NCI-H510A treated with DMSO at 0.1 percent for 48 hours (cell line): ENCODE data around the gene CCDC191.

Source experiments
- DNase-seq: peaks from one replicate; lab custom pipeline; 2025; lab: John Stamatoyannopoulos, UW

CCDC191 gene

DNA sequence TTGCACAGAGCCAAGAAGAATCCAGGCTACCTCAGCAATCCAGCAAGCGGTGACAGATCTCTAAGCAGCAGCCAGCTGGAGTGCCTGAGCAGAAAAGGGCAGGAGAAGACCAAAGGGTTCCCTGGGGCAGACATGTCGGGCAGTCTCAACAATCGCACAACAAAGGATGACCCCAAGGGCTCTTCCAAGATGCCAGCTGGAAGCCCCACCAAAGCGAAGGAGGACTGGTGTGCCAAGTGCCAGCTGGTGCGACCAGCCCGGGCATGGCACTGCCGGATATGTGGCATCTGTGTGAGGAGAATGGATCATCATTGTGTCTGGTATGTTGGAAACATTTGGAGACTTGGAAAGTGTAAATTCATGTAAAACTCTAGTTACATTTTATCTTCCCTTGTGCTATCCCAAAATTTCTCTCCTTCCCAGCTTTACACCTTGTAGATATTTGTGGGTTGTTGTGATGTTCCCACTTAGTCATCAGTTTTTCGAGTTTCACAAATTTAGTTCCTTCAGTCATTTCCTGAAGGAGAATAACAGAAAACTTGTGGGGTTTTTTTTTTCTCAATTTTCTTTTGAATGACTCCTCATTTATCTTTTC lies 102.1 kb downstream of the CCDC191 start:
- no peak for DNase-seq

GRCh38 chr3:113953677-113954076 lies 102.6 kb downstream of the CCDC191 start:
- DNase-seq = no peak

GRCh38 chr3:113952921-113953320 lies 103.4 kb downstream of the CCDC191 start:
- DNase-seq = no peak

GRCh38 chr3:113948015-113948917 lies 108.1 kb downstream of the CCDC191 start:
- DNase-seq = peak; percentile 22

- DNase-seq = peak; percentile 60
These were observed 108.8 kb downstream of the CCDC191 start, which contains the start of gene ZDHHC23 for GRCh38 chr3:113947372-113948014. Gene ZDHHC23 (plus strand): TSS chr3:113948013. CDS start chr3:113948803, 790 bp downstream.

DNA sequence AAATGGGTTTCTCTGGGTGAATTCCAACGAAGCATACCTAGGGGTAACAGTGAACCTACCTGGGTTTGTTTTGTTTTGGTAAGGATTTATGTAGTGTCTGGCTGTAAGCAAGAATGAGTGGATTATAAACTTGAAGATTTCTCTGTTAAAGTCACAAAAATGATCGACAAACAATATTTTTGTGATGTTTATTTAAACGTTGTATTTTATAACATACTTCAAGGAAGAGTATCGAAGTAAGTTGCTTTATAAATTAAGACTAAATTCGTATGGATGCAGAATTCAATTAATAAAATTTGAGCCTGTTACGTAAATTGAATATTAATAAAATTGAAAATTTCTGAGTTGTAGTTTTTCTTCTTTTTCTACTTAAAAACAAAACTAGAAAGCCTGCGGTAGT lies 109.5 kb downstream of the CCDC191 start:
- DNase-seq = no peak

DNA sequence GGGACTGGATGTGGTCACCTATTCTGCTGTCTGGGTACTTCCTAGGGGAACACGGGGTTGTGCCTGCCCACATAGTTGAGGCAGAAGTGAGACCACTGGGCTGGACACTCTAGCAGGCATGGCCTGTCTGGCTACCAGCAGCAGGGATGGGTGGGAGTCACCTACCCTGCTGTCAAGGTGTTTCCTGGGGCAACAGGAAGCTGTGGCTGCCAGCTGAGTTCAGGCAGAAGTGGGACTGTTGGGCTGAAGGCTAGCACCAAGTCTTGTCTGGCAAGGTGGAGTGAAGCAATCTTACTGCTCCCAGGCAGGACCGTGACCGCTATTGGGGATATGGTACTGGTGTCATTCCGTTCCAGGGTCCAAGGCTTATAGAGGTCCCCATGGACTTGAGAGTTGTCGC lies 128.8 kb downstream of the CCDC191 start:
- DNase-seq = no peak

DNA sequence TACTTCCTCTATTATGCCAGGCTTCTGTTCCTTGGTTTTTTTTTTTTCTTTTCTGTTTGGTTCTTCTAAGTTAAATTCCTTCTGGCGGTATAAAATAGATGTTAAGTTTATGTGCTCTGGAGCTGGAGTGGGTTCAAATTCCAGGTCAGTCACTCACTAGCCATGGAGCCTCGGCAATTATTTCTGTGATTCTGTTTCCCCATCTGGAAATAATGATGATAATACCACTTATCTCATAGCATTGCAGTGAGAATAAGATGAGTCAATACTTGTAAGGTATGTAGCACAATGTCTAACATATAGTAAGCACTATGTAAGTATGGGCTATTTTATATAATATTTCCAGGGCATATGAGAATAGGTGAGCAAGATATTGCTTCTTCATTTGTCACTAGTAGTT lies 141.7 kb downstream of the CCDC191 start:
- DNase-seq = no peak
